ENCODE measurements around the gene TAT. TPM values are rescaled to one million over a fixed set of nuclear protein-coding genes. Genes with fewer than 3 reads are reported as not detected.

The TAT gene
- polyA plus RNA-seq, 1 donor from 2014 or later, result not detected

GRCh38 chr16:71537643-71538042 is 39.2 kb downstream of the TAT start:
- Histone ChIP-seq H3K9me2 (ENCODE audit: insufficient read depth, low read length) (no peaks in the 10 kb centered on the region), H3K36me3 (ENCODE audit: insufficient read depth, low read length) (no peaks in the 10 kb centered on the region), H2AFZ (ENCODE audit: low read depth, low read length) (no peak overlapping the region), H3K4me3 (ENCODE audit: low read length) (no peak overlapping the region), H3K79me2 (replicated peaks; ENCODE audit: insufficient read depth, low read length) (no peaks in the 10 kb centered on the region), H3K9ac (ENCODE audit: low read length) (no peak overlapping the region), H3K27me3 (ENCODE audit: insufficient read depth, low read depth, low read length) (no peaks in the 10 kb centered on the region), H3K27ac (ENCODE audit: low read length) (no peak overlapping the region), H3K4me2 (ENCODE audit: low read length) (no peak overlapping the region), H3K9me3 (ENCODE audit: low read length) (no peaks in the 10 kb centered on the region), H4K20me1 (ENCODE audit: insufficient read depth) (no peaks in the 10 kb centered on the region), H3F3A (ENCODE audit: insufficient read depth, low read length, poor library complexity, severe bottlenecking) (no peaks in the 10 kb centered on the region)
- TF ChIP-seq CTCF (IDR thresholded peaks at IDR 0.05; ENCODE audit: poor library complexity, severe bottlenecking) (peak; percentile 61), TAF1 (IDR thresholded peaks at IDR 0.05; ENCODE audit: low read depth) (no peak), RAD21 (conservative IDR thresholded peaks at IDR 0.05) (peak; percentile 60), SMC3 (conservative IDR thresholded peaks at IDR 0.05; ENCODE audit: poor library complexity) (peak; percentile 65)

GRCh38 chr16:71536752-71537499 is 40.0 kb downstream of the TAT start:
- H3K9ac ChIP-seq (ENCODE audit: low read length), result no peak overlapping the region
- TF ChIP-seq RAD21 (conservative IDR thresholded peaks at IDR 0.05) (no peak), EZH2 (IDR thresholded peaks at IDR 0.05; ENCODE audit: borderline replicate concordance, insufficient read depth, low read length, poor library complexity, severe bottlenecking) (no peak), SMC3 (conservative IDR thresholded peaks at IDR 0.05; ENCODE audit: poor library complexity) (no peak), TAF1 (IDR thresholded peaks at IDR 0.05; ENCODE audit: low read depth) (no peak), POLR2AphosphoS5 (IDR thresholded peaks at IDR 0.05) (no peak), EP300 (conservative IDR thresholded peaks at IDR 0.05; ENCODE audit: poor library complexity, severe bottlenecking) (no peak), MXI1 (conservative IDR thresholded peaks at IDR 0.05; ENCODE audit: poor library complexity, severe bottlenecking) (no peak), REST (IDR thresholded peaks at IDR 0.05; ENCODE audit: borderline replicate concordance) (no peak), CTCF (IDR thresholded peaks at IDR 0.05; ENCODE audit: poor library complexity, severe bottlenecking) (no peak)

More at GRCh38 chr16:71536752-71537499, 40.0 kb downstream of the TAT start:
- no peaks in the 10 kb centered on the region for H3K9me3 ChIP-seq (ENCODE audit: low read length)
- H4K20me1 ChIP-seq (ENCODE audit: insufficient read depth), result no peaks in the 10 kb centered on the region
- H3K27ac ChIP-seq (ENCODE audit: low read length), result no peak overlapping the region
- H3F3A ChIP-seq (ENCODE audit: insufficient read depth, low read length, poor library complexity, severe bottlenecking), result no peaks in the 10 kb centered on the region
- no peaks in the 10 kb centered on the region for H3K9me2 ChIP-seq (ENCODE audit: insufficient read depth, low read length)
- no peak overlapping the region for H3K4me2 ChIP-seq (ENCODE audit: low read length)
- no peaks in the 10 kb centered on the region for H3K79me2 ChIP-seq (replicated peaks; ENCODE audit: insufficient read depth, low read length)
- no peaks in the 10 kb centered on the region for H3K27me3 ChIP-seq (ENCODE audit: insufficient read depth, low read depth, low read length)
- no peak overlapping the region for H3K4me3 ChIP-seq (ENCODE audit: low read length)
- no peaks in the 10 kb centered on the region for H3K36me3 ChIP-seq (ENCODE audit: insufficient read depth, low read length)
- no peak overlapping the region for H2AFZ ChIP-seq (ENCODE audit: low read depth, low read length)

Data from neural cell (in vitro differentiated cells).